Hepatocyte (in vitro differentiated cells): ENCODE measurements around the gene THY1. TPM values are rescaled to one million over a fixed set of nuclear protein-coding genes. Genes with fewer than 3 reads are reported as not detected.

Experiments used
- DNase-seq: peaks from one replicate; pipeline ENCODE4 v3.0.0-alpha.2; 2016; ENCODE audit warnings: low spot score
- H2AFZ ChIP-seq: fragments of 200-600 bp; sonication (generic); 2 replicates; pipeline ENCODE4 v1.6.0; 2016; ENCODE audit warnings: antibody characterized with exemption, mild to moderate bottlenecking
- H3K27ac ChIP-seq: fragments of 200-600 bp; sonication (generic); 2 replicates; pipeline ENCODE4 v1.5.1; 2016; ENCODE audit warnings: mild to moderate bottlenecking
- H3K27me3 ChIP-seq: fragments of 200-600 bp; sonication (generic); 2 replicates; pipeline ENCODE4 v1.6.1; 2016
- H3K36me3 ChIP-seq: fragments of 200-600 bp; sonication (generic); replicated peaks from 2 replicates; pipeline ENCODE4 v1.5.1; 2016; ENCODE audit warnings: low read depth; ENCODE audit not compliant: insufficient read depth
- H3K4me1 ChIP-seq: fragments of 200-600 bp; sonication (generic); 2 replicates; pipeline ENCODE4 v1.5.1; 2016; ENCODE audit warnings: mild to moderate bottlenecking, moderate library complexity; ENCODE audit not compliant: insufficient read depth
- H3K4me2 ChIP-seq: fragments of 200-600 bp; sonication (generic); 2 replicates; pipeline ENCODE4 v1.6.0; 2016
- H3K4me3 ChIP-seq: fragments of 200-600 bp; sonication (generic); 2 replicates; pipeline ENCODE4 v1.5.1; 2016; ENCODE audit warnings: mild to moderate bottlenecking
- H3K79me2 ChIP-seq: fragments of 200-600 bp; sonication (generic); 2 replicates; pipeline ENCODE4 v1.6.0; 2017; ENCODE audit warnings: mild to moderate bottlenecking
- H3K9me2 ChIP-seq: fragments of 200-600 bp; sonication (generic); replicated peaks from 2 replicates; pipeline ENCODE4 v1.6.0; 2017; ENCODE audit warnings: mild to moderate bottlenecking; ENCODE audit not compliant: insufficient read depth
- H3K9me3 ChIP-seq: fragments of 200-600 bp; sonication (generic); 2 replicates; pipeline ENCODE4 v1.5.1; 2016; ENCODE audit warnings: low read depth, mild to moderate bottlenecking
- H4K20me1 ChIP-seq: fragments of 200-600 bp; sonication (generic); 2 replicates; pipeline ENCODE4 v1.6.0; 2016; ENCODE audit warnings: mild to moderate bottlenecking; ENCODE audit not compliant: insufficient read depth, poor library complexity, severe bottlenecking
- EZH2 ChIP-seq: fragments of 200-600 bp; sonication (generic); IDR thresholded peaks from 2 replicates; pipeline ENCODE4 v1.6.1; 2016; ENCODE audit warnings: antibody characterized with exemption, mild to moderate bottlenecking, borderline replicate concordance
- EZH2phosphoT487 ChIP-seq: fragments of 200-600 bp; sonication (generic); IDR thresholded peaks from one replicate; pipeline ENCODE4 v1.6.1; 2018; ENCODE audit warnings: antibody characterized with exemption, mild to moderate bottlenecking, low read depth, moderate library complexity; ENCODE audit not compliant: unreplicated experiment, severe bottlenecking
- WGBS: methylation state at CpG from one replicate; pipeline ENCODE4 v1.1.6; 2016; ENCODE audit warnings: low lambda C conversion rate; ENCODE audit errors: missing lambda C conversion rate; 5-methylcytosine and 5-hydroxymethylcytosine counted together
- polyA plus RNA-seq: library from polyadenylated mRNA; unstranded; fragments of >200 nt; fragmentation: Nextera tagmentation; extraction: Ambion mirVana; gene quantifications from 2 replicates; pipeline ENCODE4 v1.2.1, GENCODE V29; 2016
- total RNA-seq: library from RNA; depleted of rRNA; stranded (reverse); fragments of >200 nt; gene quantifications from 2 replicates; pipeline ENCODE4 v1.2.3, GENCODE V29; 2014
- TF ChIP-seq, protein P1 (sequence below): fragments of 200-600 bp; sonication (generic); IDR thresholded peaks from 2 replicates; pipeline ENCODE4 v1.5.1; 2016; ENCODE audit warnings: antibody characterized with exemption, mild to moderate bottlenecking; ENCODE audit not compliant: poor library complexity

THY1 gene
- total and polyA plus RNA-seq, 2 experiments from 2014 or later: 52.1 to 156 TPM

DNA sequence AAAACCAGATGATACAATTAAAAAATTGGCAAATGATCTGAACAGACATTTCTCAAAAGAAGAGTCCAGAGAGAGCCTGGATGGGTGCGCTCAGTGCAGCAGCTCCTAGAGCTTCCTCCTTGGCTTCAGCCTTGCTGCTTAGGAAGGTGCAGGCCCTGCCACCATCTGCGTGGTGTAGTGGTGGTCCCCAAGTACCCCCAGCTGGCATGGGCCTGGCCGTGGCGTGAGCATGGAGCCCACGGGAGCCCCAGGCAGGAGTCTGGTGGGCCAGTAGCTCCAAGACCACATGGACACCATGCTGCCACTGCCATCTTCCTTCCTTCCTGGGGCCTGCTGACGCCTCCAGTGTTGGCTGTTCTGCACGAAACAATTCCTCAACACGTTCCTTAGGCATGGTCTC is 20.5 kb downstream of the THY1 start:
- no peaks in the 10 kb centered on the region for H3K79me2 ChIP-seq
- no peaks in the 10 kb centered on the region for H3K36me3 ChIP-seq
- H3K27me3 ChIP-seq: no peaks in the 10 kb centered on the region
- DNase-seq: no peak
- TF ChIP-seq, protein P1, sequence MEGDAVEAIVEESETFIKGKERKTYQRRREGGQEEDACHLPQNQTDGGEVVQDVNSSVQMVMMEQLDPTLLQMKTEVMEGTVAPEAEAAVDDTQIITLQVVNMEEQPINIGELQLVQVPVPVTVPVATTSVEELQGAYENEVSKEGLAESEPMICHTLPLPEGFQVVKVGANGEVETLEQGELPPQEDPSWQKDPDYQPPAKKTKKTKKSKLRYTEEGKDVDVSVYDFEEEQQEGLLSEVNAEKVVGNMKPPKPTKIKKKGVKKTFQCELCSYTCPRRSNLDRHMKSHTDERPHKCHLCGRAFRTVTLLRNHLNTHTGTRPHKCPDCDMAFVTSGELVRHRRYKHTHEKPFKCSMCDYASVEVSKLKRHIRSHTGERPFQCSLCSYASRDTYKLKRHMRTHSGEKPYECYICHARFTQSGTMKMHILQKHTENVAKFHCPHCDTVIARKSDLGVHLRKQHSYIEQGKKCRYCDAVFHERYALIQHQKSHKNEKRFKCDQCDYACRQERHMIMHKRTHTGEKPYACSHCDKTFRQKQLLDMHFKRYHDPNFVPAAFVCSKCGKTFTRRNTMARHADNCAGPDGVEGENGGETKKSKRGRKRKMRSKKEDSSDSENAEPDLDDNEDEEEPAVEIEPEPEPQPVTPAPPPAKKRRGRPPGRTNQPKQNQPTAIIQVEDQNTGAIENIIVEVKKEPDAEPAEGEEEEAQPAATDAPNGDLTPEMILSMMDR: no peak
- TF ChIP-seq EZH2 (no peak), EZH2phosphoT487 (no peak)
- H3K9me2 ChIP-seq: no peaks in the 10 kb centered on the region
- 94% methylated on average over 8 of the region's 8 CpGs for WGBS
- H3K4me3 ChIP-seq: no peak overlapping the region
- H3K4me1 ChIP-seq: peaks cover 11% of the 10 kb centered on the region
- H2AFZ ChIP-seq: no peak overlapping the region
- no peak overlapping the region for H3K4me2 ChIP-seq
- no peaks in the 10 kb centered on the region for H4K20me1 ChIP-seq
- peaks cover 8% of the 10 kb centered on the region for H3K9me3 ChIP-seq
- H3K27ac ChIP-seq: no peak overlapping the region

DNA sequence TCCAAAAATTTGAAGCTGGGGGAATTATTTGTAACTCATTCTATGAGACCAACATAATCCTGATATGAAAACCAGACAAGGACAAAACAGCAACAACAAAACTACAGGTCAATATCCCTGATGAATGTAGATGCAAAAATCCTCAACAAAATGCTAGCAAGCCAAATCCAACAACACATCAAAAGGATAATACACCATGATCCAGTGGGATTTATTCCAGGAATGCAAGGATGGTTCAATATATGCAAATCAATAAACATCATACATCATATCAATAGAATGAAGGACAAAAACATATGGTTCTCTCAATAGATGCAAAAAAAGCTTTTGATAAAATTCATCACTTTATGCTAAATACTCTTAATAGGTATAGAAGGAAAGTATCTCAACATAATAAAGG is 22.1 kb downstream of the THY1 start:
- Histone ChIP-seq H3K36me3 (no peaks in the 10 kb centered on the region), H3K4me2 (no peak overlapping the region), H3K9me3 (peaks cover 8% of the 10 kb centered on the region), H4K20me1 (no peaks in the 10 kb centered on the region), H3K9me2 (no peaks in the 10 kb centered on the region), H3K4me1 (peaks cover 11% of the 10 kb centered on the region), H2AFZ (no peak overlapping the region), H3K27ac (no peak overlapping the region), H3K79me2 (no peaks in the 10 kb centered on the region), H3K27me3 (no peaks in the 10 kb centered on the region), H3K4me3 (no peak overlapping the region)
- no peak for TF ChIP-seq EZH2phosphoT487
- TF ChIP-seq EZH2: no peak
- TF ChIP-seq, protein P1: no peak
- no peak for DNase-seq

DNA sequence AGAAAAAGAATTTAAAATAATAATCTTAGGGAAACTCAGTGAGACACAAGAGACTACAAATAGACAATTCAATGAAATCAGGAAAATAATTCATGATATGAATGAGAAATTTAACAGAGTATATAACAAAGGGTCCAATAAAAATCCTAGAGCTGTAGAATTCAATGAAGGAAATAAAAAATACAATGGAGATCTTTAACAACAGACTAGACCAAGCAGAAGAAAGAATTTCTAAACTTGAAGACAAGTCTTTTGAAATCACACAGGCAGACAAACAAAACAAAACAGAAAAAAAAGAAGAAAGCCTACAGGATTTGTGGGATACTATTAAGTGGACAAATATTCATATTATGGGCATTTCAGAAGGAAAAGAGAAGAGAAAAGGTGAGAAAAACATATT is 25.2 kb downstream of the THY1 start:
- Histone ChIP-seq H3K36me3 (no peaks in the 10 kb centered on the region), H3K27me3 (no peaks in the 10 kb centered on the region), H3K4me2 (no peak overlapping the region), H3K27ac (no peak overlapping the region), H3K79me2 (no peaks in the 10 kb centered on the region), H3K4me1 (no peaks in the 10 kb centered on the region), H3K9me3 (peaks cover 8% of the 10 kb centered on the region), H4K20me1 (no peaks in the 10 kb centered on the region), H3K9me2 (no peaks in the 10 kb centered on the region), H2AFZ (no peak overlapping the region), H3K4me3 (no peak overlapping the region)
- TF ChIP-seq, protein P1: no peak
- no peak for TF ChIP-seq EZH2phosphoT487
- no peak for TF ChIP-seq EZH2
- no peak for DNase-seq

DNA sequence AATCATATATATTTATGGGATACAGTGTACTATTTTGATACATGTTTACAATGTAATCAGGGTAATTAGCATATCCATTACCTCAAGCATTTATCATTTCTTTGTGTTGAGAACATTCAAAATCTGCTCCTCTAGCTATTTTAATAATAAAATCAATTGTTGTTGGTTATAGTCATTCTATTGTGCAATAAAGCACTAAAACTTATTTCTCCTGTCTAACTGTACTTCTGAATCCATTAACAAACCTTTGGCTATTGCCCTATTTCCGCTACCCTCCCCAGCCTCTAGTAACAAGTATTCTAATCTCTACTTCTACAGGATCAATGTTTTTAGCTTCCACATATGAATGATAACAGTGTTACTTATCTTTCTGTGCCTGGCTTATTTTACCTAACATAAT is 26.1 kb downstream of the THY1 start:
- no peak overlapping the region for H2AFZ ChIP-seq
- no peaks in the 10 kb centered on the region for H3K9me2 ChIP-seq
- H3K9me3 ChIP-seq: peaks cover 8% of the 10 kb centered on the region
- WGBS: 96% methylated on average over 1 of the region's 1 CpG
- no peak overlapping the region for H3K27ac ChIP-seq
- H3K36me3 ChIP-seq: no peaks in the 10 kb centered on the region
- H3K4me1 ChIP-seq: no peaks in the 10 kb centered on the region
- H3K27me3 ChIP-seq: no peaks in the 10 kb centered on the region
- no peak for TF ChIP-seq EZH2phosphoT487
- no peak for TF ChIP-seq EZH2
- TF ChIP-seq, protein P1: no peak
- no peaks in the 10 kb centered on the region for H4K20me1 ChIP-seq
- DNase-seq: no peak
- H3K4me2 ChIP-seq: no peak overlapping the region
- no peaks in the 10 kb centered on the region for H3K79me2 ChIP-seq
- no peak overlapping the region for H3K4me3 ChIP-seq
